SKM-1 treated with dmso at 0.1 percent for 144 hours (cell line): ENCODE results near the gene DTX2.
"Not testable (repeated sequence)": the region's sequence is repeated elsewhere in the genome, so short reads cannot be mapped to it uniquely, and the experiment has no call there.

Experiments used
- DNase-seq: peaks from one replicate; lab custom pipeline; 2025; ENCODE audit not compliant: unreplicated experiment; lab: John Stamatoyannopoulos, UW

Gene DTX2

DNA sequence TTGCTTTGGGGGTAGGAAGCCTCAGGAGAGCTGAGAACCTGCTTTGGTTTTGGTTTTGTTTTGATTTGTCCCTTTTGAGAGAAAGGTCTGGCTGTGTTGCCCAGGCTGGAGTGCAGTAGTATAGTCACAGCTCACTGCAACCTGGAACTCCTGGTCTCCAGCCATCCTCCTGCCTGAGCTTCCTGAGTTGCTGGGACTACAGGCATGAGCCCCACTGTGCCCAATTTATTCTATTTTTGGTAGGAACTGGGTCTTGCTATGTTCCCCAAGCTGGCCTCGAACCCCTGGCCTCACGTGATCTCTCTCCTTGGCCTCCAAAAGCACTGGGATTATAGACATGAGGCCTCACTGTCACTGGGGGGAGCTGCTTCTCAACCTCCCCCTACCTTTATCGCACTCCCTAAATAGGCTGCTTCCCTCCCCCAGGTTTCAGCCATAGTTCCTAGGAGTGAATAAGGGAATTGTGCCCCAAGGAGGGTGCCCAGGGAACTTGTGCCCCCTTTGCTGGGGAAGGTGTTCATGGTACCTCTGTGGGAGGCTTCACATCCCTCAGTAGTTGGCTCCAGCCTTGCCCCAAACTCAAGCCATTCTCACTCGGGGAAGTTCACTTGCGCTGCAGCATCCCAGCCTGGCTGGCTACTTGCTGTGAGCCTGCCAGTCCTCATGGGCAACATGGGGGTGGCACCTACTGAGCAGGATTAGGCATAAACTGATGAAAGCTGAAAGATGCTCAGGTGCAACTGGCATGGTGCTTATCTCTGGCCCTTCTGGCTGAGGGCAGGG, 18.7 kb upstream of the DTX2 start:
- not testable (repeated sequence) for DNase-seq

DNA sequence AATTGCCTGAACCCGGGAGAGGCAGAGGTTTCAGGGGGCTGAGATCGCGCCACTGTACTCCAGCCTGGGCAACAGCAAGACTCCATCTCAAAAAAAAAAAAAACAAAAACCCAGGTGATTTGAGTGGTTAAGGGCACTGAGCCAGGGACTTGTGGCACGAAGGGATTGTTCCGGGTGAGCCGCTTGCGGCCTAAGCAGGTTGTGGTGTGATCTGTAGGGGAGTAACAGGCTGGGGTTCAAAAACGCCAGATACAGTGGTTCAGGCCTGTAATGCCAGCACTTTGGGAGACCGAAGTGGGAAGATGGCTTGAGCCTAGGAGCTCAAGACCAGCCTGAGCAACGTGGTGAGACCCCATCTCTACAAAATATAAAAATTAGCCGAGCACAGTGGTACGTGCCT, 17.7 kb upstream of the DTX2 start:
- not testable (repeated sequence) for DNase-seq

DNA sequence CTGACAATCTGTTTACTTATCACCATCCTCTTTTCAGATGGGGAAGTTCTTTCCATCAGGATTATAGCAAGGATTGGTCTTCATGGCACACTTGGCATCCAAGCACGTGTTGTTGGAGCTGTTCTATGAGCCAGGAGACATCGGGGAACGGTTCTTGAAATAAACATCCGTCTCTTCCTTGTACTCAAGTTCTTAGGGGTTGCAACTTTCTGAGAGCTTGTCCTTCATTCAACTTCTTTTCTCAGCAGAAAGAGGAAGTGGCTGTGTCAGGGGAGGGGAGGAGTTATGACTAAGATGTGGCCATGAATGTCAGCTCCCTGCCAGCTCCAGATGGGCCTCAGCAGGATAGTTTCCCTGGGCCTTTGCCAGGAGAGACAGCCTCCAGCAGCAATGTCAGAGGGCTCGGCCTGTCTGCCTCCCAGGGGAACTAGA, 15.9 kb upstream of the DTX2 start:
- peak; percentile 45 for DNase-seq

DNA sequence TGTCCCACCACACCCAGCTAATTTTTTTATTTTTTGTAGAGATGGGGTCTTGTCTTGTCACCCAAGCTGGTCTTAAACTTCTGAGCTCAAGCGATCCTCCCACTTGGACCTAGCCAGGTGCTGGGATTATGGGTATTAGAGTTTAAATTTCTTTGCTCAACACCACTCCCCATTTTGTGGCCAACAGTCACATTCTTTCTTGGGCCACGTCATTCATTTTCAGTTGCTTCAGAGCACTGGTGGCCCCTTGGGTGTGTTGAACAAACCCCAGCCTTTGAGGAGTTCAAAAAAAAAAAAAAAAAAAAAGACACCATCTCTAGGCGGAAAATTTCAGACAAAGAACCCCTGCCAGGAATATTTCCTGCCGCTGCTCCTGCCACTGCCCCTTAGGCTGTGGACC, 4.5 kb upstream of the DTX2 start:
- not testable (repeated sequence) for DNase-seq

DNA sequence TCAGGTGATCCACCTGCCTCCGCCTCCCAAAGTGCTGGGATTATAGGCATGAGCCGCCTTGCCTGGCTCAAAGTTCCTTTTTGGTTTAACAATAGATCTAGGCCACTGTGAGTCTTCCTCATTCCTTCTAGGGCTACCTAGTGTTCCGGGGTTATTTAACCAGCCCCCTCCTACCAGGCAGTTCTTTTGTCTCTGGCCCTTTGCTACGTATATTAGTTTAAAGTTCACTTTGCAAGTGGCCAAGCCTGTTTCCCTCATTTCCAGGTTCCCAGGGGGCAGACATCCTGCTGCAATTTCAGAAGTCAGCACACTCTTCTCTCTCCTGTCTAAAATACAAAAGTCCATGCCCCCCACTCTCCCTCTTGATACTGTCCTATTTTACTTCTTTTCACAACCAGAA, 3.0 kb upstream of the DTX2 start:
- not testable (repeated sequence) for DNase-seq

DNA sequence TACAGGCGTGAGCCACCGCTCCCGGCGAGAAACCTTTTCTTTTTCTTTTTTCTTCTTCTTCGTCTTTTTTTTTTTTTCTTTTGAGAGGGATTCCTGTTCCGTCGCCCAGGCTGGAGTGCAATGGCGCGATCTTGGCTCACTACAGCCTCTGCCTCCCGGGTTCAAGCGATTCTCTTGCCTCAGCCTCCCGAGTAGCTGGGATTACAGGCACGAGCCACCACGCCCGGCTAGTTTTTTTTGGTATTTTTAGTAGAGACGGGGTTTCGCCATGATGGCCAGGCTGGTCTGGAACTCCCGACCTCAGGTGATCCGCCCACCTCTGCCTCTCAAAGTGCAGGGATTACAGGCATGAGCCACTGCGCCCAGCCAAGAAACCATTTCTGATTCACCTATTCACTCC, 742 bp upstream of the DTX2 start:
- not testable (repeated sequence) for DNase-seq

DNA sequence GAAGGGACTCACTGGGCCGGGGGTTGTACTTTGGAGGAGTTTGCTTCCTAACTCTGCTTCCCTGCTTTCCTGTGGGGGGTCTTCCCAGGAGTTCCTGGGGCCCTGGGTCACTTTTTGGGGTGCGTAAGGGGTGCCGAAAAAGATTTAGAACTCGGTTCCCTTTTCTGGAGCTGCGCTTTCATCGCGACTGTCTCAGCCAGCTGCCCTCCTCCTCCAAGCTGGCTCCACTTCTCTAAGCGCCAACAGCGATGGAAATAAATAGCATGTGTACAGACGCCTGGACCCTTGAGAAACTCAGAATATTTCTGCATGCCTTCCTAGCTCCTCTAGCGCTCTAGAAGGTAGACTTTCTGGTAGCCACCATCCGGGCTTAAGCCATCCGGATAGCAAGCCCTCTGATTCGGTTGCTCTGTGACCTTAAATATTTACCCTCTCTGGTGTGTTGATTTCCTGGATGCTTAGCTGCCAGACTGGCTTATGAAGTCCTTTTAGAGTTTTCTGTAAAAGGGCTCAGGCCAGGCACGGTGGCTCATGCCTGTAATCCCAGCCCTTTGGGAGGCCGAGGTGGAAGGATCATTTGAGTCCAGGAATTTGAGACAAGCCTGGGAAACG, 868 bp downstream of the DTX2 start:
- DNase-seq, result not testable (repeated sequence)

DNA sequence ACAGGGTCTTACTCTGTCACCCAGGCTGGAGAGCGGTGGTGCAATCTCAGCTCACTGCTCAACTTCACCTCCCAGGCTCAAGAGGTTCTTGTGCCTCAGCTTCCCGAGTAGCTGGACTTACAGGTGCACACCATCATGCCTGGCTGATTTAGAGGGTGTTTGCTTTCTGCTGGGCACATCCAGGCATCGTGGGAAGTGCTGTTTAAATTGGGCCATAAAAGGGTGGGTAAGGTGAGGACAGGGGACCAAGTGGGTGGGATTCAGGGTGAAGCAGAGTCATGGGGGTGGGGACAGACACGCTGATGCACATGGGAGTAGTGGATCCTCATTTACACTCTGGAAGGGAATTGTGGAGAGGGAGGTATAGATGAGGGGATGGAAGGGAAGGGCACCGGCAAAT, 3.5 kb downstream of the DTX2 start:
- not testable (repeated sequence) for DNase-seq

DNA sequence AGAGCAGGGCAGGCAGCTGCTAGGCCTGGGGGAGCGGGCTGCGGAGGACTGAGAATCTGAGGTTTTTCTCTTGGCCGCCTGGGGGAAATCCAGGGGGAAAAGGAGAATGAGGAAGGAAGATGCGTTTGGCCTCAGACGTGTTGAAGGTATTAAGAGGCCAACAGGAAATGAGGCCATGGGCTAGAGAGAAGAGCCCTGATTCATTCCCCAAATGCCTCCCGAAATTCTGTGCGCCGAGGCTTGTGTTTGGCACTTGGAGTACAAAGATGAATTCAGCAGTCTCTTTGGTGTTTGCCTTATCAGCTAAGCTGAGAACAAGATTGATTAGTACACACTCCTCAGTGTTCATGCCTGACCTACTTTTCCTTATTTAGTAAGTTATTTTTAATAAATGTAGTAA, 4.4 kb downstream of the DTX2 start:
- not testable (repeated sequence) for DNase-seq

DNA sequence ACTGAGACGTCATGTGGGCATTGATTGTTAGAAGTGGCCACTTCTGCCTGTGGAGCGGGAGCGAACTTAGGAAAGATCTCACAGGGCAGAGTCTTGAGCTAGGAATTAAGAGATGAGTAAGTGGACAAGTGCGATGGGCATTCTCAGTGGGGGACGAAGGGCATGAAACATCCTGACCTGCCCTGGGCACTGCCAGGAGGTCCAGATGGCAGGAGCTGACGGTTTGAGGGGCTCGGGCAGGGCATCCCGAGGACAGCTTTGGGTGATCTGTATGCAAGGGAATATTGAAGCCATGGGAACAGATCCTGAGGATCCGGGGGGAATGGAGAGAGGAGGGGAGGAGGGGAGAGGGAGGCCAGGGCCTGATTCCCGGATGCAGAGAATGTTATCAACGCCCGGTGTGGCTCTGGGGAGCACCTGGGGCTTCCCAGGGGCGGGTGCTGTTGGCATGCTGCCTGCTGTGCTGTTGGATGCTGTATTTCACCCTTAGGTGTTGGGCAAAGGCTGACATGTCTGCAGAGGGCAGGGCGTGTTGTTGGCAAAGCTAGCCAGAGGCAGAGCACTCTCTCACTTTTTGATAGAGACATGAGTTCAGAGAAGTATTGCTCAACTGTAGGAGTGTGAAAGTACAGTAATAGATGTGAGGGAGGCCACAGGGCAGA, 6.4 kb downstream of the DTX2 start:
- DNase-seq, result not testable (repeated sequence)

DNA sequence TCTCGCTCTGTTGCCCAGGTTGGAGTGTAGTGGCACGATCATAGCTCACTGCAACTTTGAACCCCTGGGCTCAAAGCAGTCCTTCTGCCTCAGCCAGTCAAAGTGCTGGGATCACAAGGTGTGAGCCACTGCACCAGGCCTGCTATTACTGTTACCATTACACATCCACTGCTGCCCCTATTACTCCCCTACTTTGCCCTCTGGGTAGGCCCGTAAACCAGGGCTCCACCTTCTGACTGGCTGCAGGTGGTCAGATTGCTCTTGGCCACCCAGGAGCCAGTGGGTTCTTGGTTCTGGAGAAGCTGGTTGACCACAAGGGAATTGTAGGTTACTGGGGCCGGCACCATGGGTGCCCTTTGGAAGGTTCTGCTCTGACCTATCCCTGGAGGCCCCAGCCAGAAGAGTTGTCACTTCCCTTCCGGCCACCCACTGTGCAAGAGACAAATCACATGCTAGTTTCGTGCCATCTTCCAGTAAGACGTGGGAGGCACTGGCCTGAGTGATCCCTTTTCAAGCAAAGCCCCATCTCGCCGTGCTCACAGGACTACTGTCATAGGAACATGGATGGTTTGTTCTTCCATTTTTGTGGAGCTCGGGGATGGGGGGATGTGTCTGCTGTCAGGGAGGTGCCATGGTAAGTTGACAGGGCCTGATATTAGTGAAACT, 10.2 kb downstream of the DTX2 start:
- DNase-seq, result not testable (repeated sequence)

DNA sequence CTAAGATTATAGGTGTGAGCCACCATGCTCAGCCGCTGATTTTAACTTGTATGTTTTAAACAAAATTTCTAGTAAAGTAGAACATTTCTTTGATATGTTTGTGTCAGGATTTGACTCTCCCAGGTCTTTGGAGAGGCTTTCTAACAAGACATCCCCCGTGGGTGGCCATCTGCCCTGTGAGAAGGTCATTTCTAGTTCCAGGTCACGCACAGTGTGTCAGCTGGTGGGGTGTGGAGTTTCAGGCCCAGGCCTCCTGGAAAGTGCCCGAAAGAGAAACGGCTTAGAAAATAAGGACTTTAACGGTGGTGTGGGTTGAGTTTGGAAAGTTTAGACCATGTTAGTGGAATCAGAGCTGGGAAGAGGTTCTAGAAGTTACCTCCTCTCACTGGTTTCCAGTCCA, 11.6 kb downstream of the DTX2 start:
- DNase-seq, result not testable (repeated sequence)

DNA sequence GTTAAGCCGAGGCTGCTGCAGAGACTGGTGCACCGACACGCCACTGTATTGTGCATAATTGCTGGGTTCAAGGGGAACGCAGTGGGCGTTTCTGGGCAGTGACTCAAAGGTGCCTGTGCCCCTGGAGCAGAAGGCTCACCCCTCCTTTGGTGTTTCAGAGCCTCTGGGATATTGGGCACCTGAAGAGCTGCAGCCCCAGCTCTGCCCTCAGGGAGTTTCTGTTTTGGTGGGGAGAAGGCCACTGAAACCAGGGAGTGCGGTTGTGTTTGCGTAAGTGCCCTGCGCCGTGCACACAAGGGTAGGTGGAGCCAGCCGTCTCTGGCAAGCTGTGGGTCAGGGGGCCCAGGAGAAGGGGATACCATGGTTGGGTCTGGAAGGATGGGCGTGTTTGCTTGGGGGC, 14.8 kb downstream of the DTX2 start:
- not testable (repeated sequence) for DNase-seq

DNA sequence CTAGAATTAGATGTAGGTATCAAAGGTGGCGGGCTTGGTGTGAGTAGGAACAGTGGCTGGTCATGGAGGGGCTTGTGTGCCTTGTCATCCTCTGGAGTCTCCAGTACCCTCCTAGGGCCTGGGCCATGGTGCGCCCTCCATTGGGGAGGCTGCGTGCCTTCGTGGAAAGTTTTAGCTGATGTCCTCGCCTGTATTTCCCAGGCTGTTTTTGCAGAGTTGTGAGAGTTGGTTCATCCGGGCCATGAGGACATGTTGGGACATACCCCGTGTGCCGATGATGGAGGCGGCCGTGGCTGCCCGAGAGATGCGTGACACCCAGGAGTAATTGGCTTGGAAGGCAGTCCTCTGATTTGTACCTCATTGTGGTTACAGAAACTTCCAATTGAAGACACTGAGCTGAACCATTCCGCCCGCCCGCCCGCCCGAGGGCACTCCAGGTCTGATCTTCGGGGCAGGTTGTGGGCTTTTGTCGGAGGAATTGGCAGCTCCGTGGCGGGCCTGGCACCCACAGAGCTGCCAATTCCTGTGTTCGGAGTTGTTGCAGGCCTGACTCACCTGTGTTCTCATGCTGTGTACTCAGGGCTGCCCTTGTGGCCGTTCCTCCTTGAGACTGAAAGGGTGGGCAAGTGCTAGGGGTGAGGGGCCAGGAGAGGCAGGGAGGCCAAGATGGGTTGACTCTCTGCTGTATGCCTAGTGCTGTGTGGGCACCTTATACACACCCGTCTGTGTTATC, 15.4 kb downstream of the DTX2 start:
- not testable (repeated sequence) for DNase-seq

DNA sequence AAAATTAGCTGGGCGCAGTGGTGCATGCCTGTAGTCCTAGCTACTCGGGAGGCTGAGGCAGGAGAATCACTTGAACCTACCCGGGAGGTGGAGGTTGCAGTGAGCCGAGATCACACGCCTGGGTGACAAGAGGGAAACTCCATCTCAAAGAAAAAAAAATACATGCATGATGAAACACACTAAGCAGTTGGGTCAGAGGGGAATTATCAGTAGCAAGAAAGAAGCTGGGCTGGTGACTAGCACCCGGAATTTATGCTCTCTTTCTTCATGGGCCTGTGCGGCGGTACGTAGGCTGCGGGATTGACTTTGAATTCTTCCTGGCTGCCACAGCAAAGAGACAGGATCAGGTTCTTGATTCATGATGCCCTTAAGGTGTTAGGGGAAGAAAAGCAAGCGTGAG, 18.1 kb downstream of the DTX2 start:
- DNase-seq, result not testable (repeated sequence)

DNA sequence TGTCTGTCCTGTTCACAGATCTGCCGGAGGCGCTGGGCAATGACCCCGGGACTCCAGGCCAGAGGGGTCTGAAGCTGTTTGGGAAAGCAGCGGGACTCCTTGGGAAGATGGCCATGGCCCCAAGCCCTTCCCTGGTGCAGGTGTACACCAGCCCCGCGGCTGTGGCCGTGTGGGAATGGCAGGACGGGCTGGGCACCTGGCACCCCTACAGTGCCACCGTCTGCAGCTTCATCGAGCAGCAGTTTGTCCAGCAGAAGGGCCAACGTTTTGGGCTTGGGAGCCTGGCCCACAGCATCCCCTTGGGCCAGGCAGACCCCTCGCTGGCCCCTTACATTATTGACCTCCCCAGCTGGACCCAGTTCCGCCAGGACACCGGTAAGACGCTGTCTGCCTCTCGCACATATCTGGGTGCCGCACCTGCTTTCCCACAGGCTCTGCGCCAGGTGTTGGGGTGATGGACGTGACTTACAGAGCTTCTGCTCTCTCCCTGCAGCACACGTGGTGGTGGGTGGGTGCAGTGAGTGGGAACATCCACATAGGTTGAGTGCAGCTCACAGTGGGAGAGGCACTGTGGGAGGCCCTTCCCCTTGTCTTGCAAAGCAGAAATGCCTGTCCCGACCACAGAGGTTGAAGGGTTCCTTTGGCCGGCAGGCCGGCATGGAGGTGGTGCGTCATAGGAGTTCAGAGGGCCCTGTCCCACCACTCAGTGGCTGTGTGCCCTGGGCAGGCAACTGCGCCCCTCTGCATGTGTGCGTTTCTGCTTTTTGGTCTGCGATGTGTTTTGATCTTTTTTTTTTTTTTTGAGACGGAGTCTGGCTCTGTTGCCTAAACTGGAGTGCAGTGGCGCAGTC, 19.1 kb downstream of the DTX2 start:
- not testable (repeated sequence) for DNase-seq

DNA sequence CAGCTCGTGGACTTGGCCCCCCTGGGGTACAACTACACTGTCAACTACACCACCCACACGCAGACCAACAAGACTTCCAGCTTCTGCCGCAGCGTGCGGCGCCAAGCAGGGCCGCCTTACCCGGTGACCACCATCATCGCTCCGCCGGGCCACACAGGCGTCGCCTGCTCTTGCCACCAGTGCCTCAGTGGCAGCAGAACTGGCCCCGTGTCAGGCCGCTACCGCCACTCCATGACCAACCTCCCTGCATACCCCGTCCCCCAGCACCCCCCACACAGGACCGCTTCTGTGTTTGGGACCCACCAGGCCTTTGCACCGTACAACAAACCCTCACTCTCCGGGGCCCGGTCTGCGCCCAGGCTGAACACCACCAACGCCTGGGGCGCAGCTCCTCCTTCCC, 21.2 kb downstream of the DTX2 start:
- DNase-seq, result not testable (repeated sequence)

DNA sequence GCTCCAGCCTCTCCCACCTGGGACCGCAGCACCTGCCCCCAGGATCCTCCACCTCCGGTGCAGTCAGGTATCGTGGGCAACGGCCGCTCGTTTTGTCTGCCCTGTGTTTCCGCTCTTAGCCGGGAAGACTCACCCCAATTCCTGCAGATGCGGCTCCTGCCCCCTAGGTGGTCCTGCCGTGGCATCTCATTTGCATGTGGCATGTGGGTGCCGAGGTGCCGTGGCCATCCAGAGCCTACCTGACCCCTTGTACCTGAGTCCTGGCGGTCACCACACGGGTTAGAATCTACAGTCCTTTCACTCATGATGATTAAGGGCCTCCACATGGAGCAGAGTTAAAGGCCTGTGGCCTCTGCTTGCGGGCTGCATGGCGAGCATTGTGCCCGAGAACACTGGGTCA, 21.6 kb downstream of the DTX2 start:
- DNase-seq, result not testable (repeated sequence)

DNA sequence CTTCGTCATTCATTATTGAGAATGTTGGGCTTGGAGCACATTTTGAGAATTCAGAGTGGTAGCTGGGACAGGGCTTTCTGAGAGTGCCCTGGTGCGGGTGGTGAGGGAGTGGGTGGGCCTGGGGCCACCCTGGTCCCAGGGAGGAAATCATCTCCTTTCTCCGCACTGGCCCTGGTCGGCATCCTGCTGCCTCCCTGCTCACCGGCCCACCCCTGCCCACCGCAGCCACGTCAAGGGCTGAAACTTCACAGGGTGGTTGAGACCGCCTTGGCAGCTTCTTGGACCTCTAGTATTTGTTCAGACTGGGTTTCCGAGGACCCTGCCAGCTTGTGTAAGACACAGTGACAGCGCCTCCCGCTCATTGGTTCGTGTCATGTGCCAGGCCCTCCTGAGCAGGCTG, 22.9 kb downstream of the DTX2 start:
- DNase-seq, result not testable (repeated sequence)
